ENCODE data around the gene RFFL. TPM values are rescaled to one million over a fixed set of nuclear protein-coding genes. Genes with fewer than 3 reads are reported as not detected.
"Not testable (repeated sequence)": the region's sequence is repeated elsewhere in the genome, so short reads cannot be mapped to it uniquely, and the experiment has no call there.

The RFFL gene
- total RNA-seq, 1 donor from 2014 or later, result 27.6 TPM

- no peaks in the 10 kb centered on the region for H3K4me1 ChIP-seq
- no peak overlapping the region for H3K4me3 ChIP-seq
- H3K36me3 ChIP-seq, result peaks cover 65% of the 10 kb centered on the region
- no peak for ATAC-seq
- H3K9me3 ChIP-seq, result no peaks in the 10 kb centered on the region
- TF ChIP-seq CTCF (IDR thresholded peaks at IDR 0.05), result no peak
- no peak overlapping the region for H3K27ac ChIP-seq
- no peak for DNase-seq
- intact Hi-C loops (cut with DNase I), result no loop called here
- no peaks in the 10 kb centered on the region for H3K27me3 ChIP-seq (ENCODE audit: low read depth)
Observed at GRCh38 chr17:35101036-35101435, 37.5 kb upstream of the RFFL start.

- no peak for TF ChIP-seq CTCF (IDR thresholded peaks at IDR 0.05)
- H3K4me1 ChIP-seq, result no peaks in the 10 kb centered on the region
- no peaks in the 10 kb centered on the region for H3K9me3 ChIP-seq
- DNase-seq, result no peak
- no peak overlapping the region for H3K27ac ChIP-seq
- H3K27me3 ChIP-seq (ENCODE audit: low read depth), result no peaks in the 10 kb centered on the region
- ATAC-seq, result no peak
- H3K36me3 ChIP-seq, result peaks cover 54% of the 10 kb centered on the region
- no peak overlapping the region for H3K4me3 ChIP-seq
- intact Hi-C loops (cut with DNase I), result no loop called here
Observed at GRCh38 chr17:35099908-35100307, 36.4 kb upstream of the RFFL start.

GRCh38 chr17:35097776-35098175, 34.3 kb upstream of the RFFL start:
- H3K27ac ChIP-seq, result no peak overlapping the region
- H3K36me3 ChIP-seq, result peaks cover 40% of the 10 kb centered on the region
- no peak for TF ChIP-seq CTCF (IDR thresholded peaks at IDR 0.05)
- intact Hi-C loops (cut with DNase I), result no loop called here
- ATAC-seq (no peak), DNase-seq (no peak)
- H3K9me3 ChIP-seq, result no peaks in the 10 kb centered on the region
- H3K27me3 ChIP-seq (ENCODE audit: low read depth), result no peaks in the 10 kb centered on the region
- no peak overlapping the region for H3K4me3 ChIP-seq
- no peaks in the 10 kb centered on the region for H3K4me1 ChIP-seq

- intact Hi-C loops (cut with DNase I), result no loop called here
- Histone ChIP-seq H3K36me3 (peaks cover 20% of the 10 kb centered on the region), H3K4me3 (no peak overlapping the region), H3K9me3 (no peaks in the 10 kb centered on the region), H3K27ac (no peak overlapping the region), H3K27me3 (ENCODE audit: low read depth) (no peaks in the 10 kb centered on the region), H3K4me1 (no peaks in the 10 kb centered on the region)
- DNase-seq (no peak), ATAC-seq (no peak)
- no peak for TF ChIP-seq CTCF (IDR thresholded peaks at IDR 0.05)
Observed at GRCh38 chr17:35095741-35096140, 32.2 kb upstream of the RFFL start.

- ATAC-seq (no peak), DNase-seq (no peak)
- no peak overlapping the region for H3K4me3 ChIP-seq
- no peak overlapping the region for H3K27ac ChIP-seq
- peaks cover 2% of the 10 kb centered on the region for H3K4me1 ChIP-seq
- peaks cover 11% of the 10 kb centered on the region for H3K36me3 ChIP-seq
- no peaks in the 10 kb centered on the region for H3K9me3 ChIP-seq
- intact Hi-C loops (cut with DNase I), result no loop called here
- H3K27me3 ChIP-seq (ENCODE audit: low read depth), result no peaks in the 10 kb centered on the region
- no peak for TF ChIP-seq CTCF (IDR thresholded peaks at IDR 0.05)
Observed at GRCh38 chr17:35094902-35095301, 31.4 kb upstream of the RFFL start.

- H3K4me3 ChIP-seq; H3K27ac ChIP-seq; H3K36me3 ChIP-seq; H3K27me3 ChIP-seq (ENCODE audit: low read depth); H3K9me3 ChIP-seq; DNase-seq; ATAC-seq; intact Hi-C loops (cut with DNase I): not testable (repeated sequence)
- H3K4me1 ChIP-seq, result peaks cover 24% of the 10 kb centered on the region
Observed at GRCh38 chr17:35090707-35091106, 27.2 kb upstream of the RFFL start.

Measured in lower lobe of right lung (tissue), 2 donors.